IMR-90 (cell line): ENCODE data around the gene USP40. TPM values are rescaled to one million over a fixed set of nuclear protein-coding genes. Genes with fewer than 3 reads are reported as not detected.
A peak's percentile ranks its signal among the peaks of the same experiment; 100 is the strongest.

Source experiments
- ATAC-seq: fragments of 200-7000 bp; cut with Tn5 transposase; 2 replicates; pipeline ENCODE4 v1.9.1; 2020; ENCODE audit warnings: low read depth, mild to moderate bottlenecking, moderate library complexity
- BruUV-seq: library from RNA; stranded (reverse); fragments of 400-500 nt; replicated peaks from 2 replicates; lab custom pipeline; 2021; lab: Mats Ljungman, UMichigan
- CTCF ChIA-PET: fragments of 300-600 bp; formaldehyde crosslinking; extraction: SDS; loops from one replicate; lab custom pipeline; 2021; ENCODE audit warnings: antibody characterized with exemption; lab: Yijun Ruan, JAX
- POLR2A ChIA-PET: fragments of 300-600 bp; sonication (Branson Sonifier 250); formaldehyde crosslinking; loops from one replicate; lab custom pipeline; 2022; ENCODE audit warnings: antibody characterized with exemption; ENCODE audit not compliant: unreplicated experiment; lab: Charles Lee
- DNase-seq: peaks from one replicate; pipeline ENCODE4 v3.0.0; 2013
- H2AFZ ChIP-seq: replicated peaks from 2 replicates; pipeline ENCODE3; 2013; ENCODE audit warnings: low read length, mild to moderate bottlenecking; ENCODE audit not compliant: poor library complexity
- H2AK5ac ChIP-seq: 2 replicates; pipeline ENCODE4 v1.6.1; 2013; ENCODE audit warnings: low read depth, low read length, inconsistent platforms
- H2AK9ac ChIP-seq: replicated peaks from 2 replicates; pipeline ENCODE3; 2013; ENCODE audit warnings: mild to moderate bottlenecking, low read depth, low read length, moderate library complexity; ENCODE audit not compliant: poor library complexity
- H2BK120ac ChIP-seq: 2 replicates; pipeline ENCODE4 v1.6.1; 2013; ENCODE audit warnings: low read depth, low read length, inconsistent platforms
- H2BK15ac ChIP-seq: 3 replicates; pipeline ENCODE4 v1.6.1; 2013; ENCODE audit warnings: low read depth, low read length, inconsistent platforms
- H2BK20ac ChIP-seq: 2 replicates; pipeline ENCODE4 v1.6.1; 2013; ENCODE audit warnings: low read depth, mild to moderate bottlenecking, inconsistent platforms, low read length, moderate library complexity
- H2BK5ac ChIP-seq: 2 replicates; pipeline ENCODE4 v1.6.1; 2013; ENCODE audit warnings: mild to moderate bottlenecking, low read depth, low read length, inconsistent platforms; ENCODE audit not compliant: poor library complexity, severe bottlenecking
- H3K14ac ChIP-seq: replicated peaks from 2 replicates; pipeline ENCODE4 v1.6.1; 2013; ENCODE audit warnings: low read depth, low read length, inconsistent platforms
- H3K18ac ChIP-seq: 2 replicates; pipeline ENCODE4 v1.6.1; 2013; ENCODE audit warnings: low read depth, low read length, control low read depth
- H3K23ac ChIP-seq: 2 replicates; pipeline ENCODE4 v1.6.1; 2013; ENCODE audit warnings: low read depth, low read length, inconsistent platforms
- H3K27ac ChIP-seq: 2 replicates; pipeline ENCODE4 v1.5.1; 2013; ENCODE audit warnings: mild to moderate bottlenecking, control low read depth, low read length; ENCODE audit not compliant: insufficient read depth
- H3K27me3 ChIP-seq: 2 replicates; pipeline ENCODE4 v1.6.1; 2013; ENCODE audit warnings: low read length; ENCODE audit not compliant: control insufficient read depth, insufficient read depth
- H3K36me3 ChIP-seq: 2 replicates; pipeline ENCODE4 v1.6.1; 2013; ENCODE audit warnings: low read length, mixed read lengths; ENCODE audit not compliant: control insufficient read depth, insufficient read depth
- H3K4ac ChIP-seq: 2 replicates; pipeline ENCODE4 v1.6.1; 2013; ENCODE audit warnings: low read depth, low read length, inconsistent platforms
- H3K4me1 ChIP-seq: 2 replicates; pipeline ENCODE4 v1.6.1; 2013; ENCODE audit warnings: low read length, mixed read lengths; ENCODE audit not compliant: control insufficient read depth, insufficient read depth
- H3K4me2 ChIP-seq: 2 replicates; pipeline ENCODE4 v1.6.1; 2013; ENCODE audit warnings: low read depth, mild to moderate bottlenecking, control low read depth, low read length, moderate library complexity
- H3K4me3 ChIP-seq: 2 replicates; pipeline ENCODE4 v1.5.1; 2013; ENCODE audit warnings: low read depth, mild to moderate bottlenecking, control low read depth, low read length, moderate library complexity; ENCODE audit not compliant: insufficient read depth
- H3K56ac ChIP-seq: 2 replicates; pipeline ENCODE4 v1.6.1; 2013; ENCODE audit warnings: low read length, inconsistent platforms; ENCODE audit not compliant: insufficient read depth; ENCODE audit errors: extremely low read depth
- H3K79me1 ChIP-seq, 2 experiments: 2 replicates each; pipeline ENCODE4 v1.6.1; 2013; ENCODE audit warnings: low read length in 2 of 2, inconsistent platforms in 1 of 2, low read depth in 1 of 2
- H3K9ac ChIP-seq: 2 replicates; pipeline ENCODE4 v1.6.1; 2013; ENCODE audit warnings: low read depth, low read length, control low read depth
- H3K9me1 ChIP-seq: 2 replicates; pipeline ENCODE4 v1.6.1; 2013; ENCODE audit warnings: low read length, inconsistent platforms; ENCODE audit not compliant: insufficient read depth
- H3K9me3 ChIP-seq: 2 replicates; pipeline ENCODE4 v1.6.1; 2013; ENCODE audit warnings: low read length; ENCODE audit not compliant: control insufficient read depth, insufficient read depth
- H4K20me1 ChIP-seq: 2 replicates; pipeline ENCODE4 v1.6.1; 2013; ENCODE audit warnings: low read length, inconsistent platforms; ENCODE audit not compliant: insufficient read depth
- H4K5ac ChIP-seq: 2 replicates; pipeline ENCODE4 v1.6.1; 2013; ENCODE audit warnings: mild to moderate bottlenecking, low read depth, low read length, control low read depth
- H4K8ac ChIP-seq, 2 experiments: 2 replicates each; pipeline ENCODE4 v1.6.1; 2013; ENCODE audit warnings: low read depth in 2 of 2, low read length in 2 of 2, control low read depth in 1 of 2, inconsistent platforms in 1 of 2
- H4K91ac ChIP-seq: 2 replicates; pipeline ENCODE4 v1.6.1; 2013; ENCODE audit warnings: low read depth, low read length, inconsistent platforms; ENCODE audit not compliant: insufficient read depth
- MAFK ChIP-seq: IDR thresholded peaks from 2 replicates; pipeline ENCODE4 v1.6.1; 2012; ENCODE audit warnings: low read depth, low read length, improper control_type of control experiment
- MAZ ChIP-seq: IDR thresholded peaks from 2 replicates; pipeline ENCODE4 v1.6.1; 2012; ENCODE audit warnings: low read depth, mild to moderate bottlenecking, low read length, improper control_type of control experiment, moderate library complexity, borderline replicate concordance
- WGBS, 2 experiments: methylation state at CpG; one replicate each; pipeline versions ENCODE4 v1.1.5 to v1.1.7; 2013; ENCODE audit warnings: missing lambda C conversion rate in 2 of 2; ENCODE audit not compliant: insufficient read length in 1 of 2; ENCODE audit errors: extremely low coverage in 2 of 2; 5-methylcytosine and 5-hydroxymethylcytosine counted together
- dilution Hi-C: fragments of 300-500 bp; cut with HindIII; formaldehyde crosslinking; loops from one replicate; pipeline ENCODE4 v1.14.3; 2018; ENCODE audit warnings: low sequenced_read_pairs; ENCODE audit not compliant: unreplicated experiment
- in situ Hi-C: fragments of 300-500 bp; cut with MboI; formaldehyde crosslinking; loops from 3 replicates; pipeline ENCODE4 v1.14.3; 2019; ENCODE audit warnings: low sequenced_read_pairs, inconsistent platforms, mixed read lengths
- intact Hi-C: fragments of 100-400 bp; cut with micrococcal nuclease; formaldehyde crosslinking; loops from 2 replicates; pipeline ENCODE4 v1.10.0; 2022
- polyA plus RNA-seq, 3 experiments: library from polyadenylated mRNA; depleted of rRNA; stranded (reverse); fragments of >200 nt; gene quantifications; 2 replicates each; pipeline ENCODE4 v1.2.3, GENCODE V29; 2012; ENCODE audit warnings: low replicate concordance in 1 of 3
- total RNA-seq: library from RNA; depleted of rRNA; stranded (reverse); fragments of >200 nt; gene quantifications from 2 replicates; pipeline ENCODE4 v1.2.3, GENCODE V29; 2012
- TF ChIP-seq, protein P1 (sequence below): fragments of 150-350 bp; IDR thresholded peaks from 2 replicates; pipeline ENCODE4 v1.6.1; 2017; ENCODE audit warnings: mild to moderate bottlenecking, antibody characterized with exemption, low read length, low read depth

USP40 gene
- total and polyA plus RNA-seq, 2 of the 4 experiments (the other 2 are of a cell fraction): 30.1 to 30.8 TPM

DNA sequence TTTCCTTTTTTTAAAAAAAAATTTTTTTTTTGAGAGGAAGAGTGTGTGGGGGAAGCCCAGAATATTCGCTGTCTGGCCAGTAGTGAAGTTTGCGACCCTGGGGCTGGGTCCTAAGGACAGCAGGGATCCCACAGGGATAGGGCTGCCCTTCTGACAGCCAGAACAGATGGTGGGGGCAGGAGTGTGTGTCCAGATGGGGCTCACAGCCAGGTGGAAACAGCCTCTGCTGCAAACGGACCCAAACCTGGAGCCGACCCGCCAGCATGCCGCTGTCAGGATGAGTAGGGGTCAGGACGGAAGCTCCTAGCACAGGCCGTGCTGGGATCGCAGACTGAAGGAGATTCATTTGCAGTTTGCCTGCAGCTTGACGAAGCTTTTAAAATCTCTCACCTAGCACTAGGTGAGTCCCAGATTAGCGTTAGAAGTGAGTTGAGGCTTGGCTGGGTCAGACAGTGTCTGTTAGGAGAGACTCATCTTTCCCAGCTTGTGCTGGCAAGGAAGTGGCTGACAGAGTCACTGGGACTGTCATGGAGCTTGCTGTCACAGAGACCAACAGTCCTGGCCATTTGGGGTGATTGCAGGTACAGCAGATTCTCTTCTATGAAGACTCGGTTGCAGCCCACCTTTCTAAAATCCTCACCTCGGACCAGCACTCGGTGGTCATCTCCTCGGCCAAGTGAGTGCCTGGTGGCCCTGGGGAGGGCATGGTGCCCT is 118.9 kb downstream of the USP40 start (continued):
- TF ChIP-seq, protein P1, sequence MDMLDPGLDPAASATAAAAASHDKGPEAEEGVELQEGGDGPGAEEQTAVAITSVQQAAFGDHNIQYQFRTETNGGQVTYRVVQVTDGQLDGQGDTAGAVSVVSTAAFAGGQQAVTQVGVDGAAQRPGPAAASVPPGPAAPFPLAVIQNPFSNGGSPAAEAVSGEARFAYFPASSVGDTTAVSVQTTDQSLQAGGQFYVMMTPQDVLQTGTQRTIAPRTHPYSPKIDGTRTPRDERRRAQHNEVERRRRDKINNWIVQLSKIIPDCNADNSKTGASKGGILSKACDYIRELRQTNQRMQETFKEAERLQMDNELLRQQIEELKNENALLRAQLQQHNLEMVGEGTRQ: no peak

DNA sequence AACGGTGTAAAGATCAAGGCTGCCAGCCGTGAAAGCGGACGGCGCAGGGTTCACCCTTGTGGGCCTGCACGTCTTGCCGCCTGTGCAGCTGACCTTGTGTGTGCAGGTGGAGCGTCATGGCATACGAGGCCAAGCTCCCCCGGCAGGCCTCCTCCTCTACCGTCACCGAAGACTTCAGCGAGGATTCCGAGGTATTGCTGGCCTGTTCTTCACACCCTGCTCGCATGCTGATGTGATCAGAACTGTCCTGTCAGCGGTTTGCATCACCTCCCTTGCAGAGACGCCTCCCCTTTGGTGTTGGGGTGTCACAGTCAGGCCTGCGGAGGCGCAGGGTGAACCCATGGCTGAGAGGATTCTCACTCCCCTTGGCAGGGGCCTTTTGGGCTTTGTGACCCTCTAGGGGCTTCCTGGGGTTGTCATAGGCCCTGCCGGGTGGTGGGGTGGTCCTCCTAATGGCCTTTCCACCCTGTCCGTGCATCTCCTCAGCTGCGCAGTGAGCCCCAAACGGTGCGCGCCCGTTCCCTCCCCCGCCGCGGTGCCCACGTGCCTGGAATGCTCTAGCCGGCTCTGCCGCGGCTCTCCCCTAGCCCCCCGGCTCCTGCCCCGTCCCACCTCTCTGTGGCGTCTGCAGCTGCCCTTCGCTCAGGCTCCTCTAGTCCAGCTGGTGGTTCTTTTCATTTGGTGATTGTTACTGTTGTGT is 119.8 kb downstream of the USP40 start:
- no peak overlapping the region for H2BK15ac ChIP-seq
- no peak overlapping the region for H2BK20ac ChIP-seq
- 92% methylated on average over 11 of the region's 37 CpGs; no CpG with 5 or more reads in 1 of the 2 experiments for WGBS, 2 experiments
- H2BK5ac ChIP-seq: no peak overlapping the region
- in situ Hi-C loops: loop anchor here (5.0 to 10.0 kb wide), 3 partner anchors 94 to 266 kb away; partner anchors contain the start of genes DGKD and UGT1A5
- DNase-seq: no peak
- H3K79me1 ChIP-seq: no peaks in the 10 kb centered on the region
- no peak overlapping the region for H3K4me2 ChIP-seq
- no peak overlapping the region for H3K27ac ChIP-seq
- no peaks in the 10 kb centered on the region for H3K27me3 ChIP-seq
- H2AK9ac ChIP-seq: peak overlapping the region; percentile 35
- H4K5ac ChIP-seq: no peak overlapping the region
- no peak overlapping the region for H2AFZ ChIP-seq
- CTCF ChIA-PET: interaction anchor here (0.7 kb wide), 1 partner anchor 483 kb away, joined by 3 read pairs; no protein-coding TSS in a partner anchor
- POLR2A ChIA-PET: no interaction called here
- no TSS peak for BruUV-seq
- peaks cover 22% of the 10 kb centered on the region for H3K36me3 ChIP-seq
- dilution Hi-C loops: no loop called here
- no peaks in the 10 kb centered on the region for H4K20me1 ChIP-seq
- no peaks in the 10 kb centered on the region for H3K9me3 ChIP-seq
- H3K14ac ChIP-seq: no peak overlapping the region
- no peaks in the 10 kb centered on the region for H3K4me1 ChIP-seq
- peaks cover 2% of the 10 kb centered on the region; the same call in 1 of the 2 replicates for H3K9me1 ChIP-seq
- no peak overlapping the region for H3K18ac ChIP-seq
- H3K4ac ChIP-seq: no peak overlapping the region
- H3K23ac ChIP-seq: no peak overlapping the region
- no peak overlapping the region for H3K56ac ChIP-seq
- H3K9ac ChIP-seq: no peak overlapping the region
- TF ChIP-seq MAZ (no peak), MAFK (peak; percentile 72)
- intact Hi-C loops: no loop called here
- H4K91ac ChIP-seq: no peak overlapping the region
- H4K8ac ChIP-seq: no peak overlapping the region
- no peak overlapping the region for H3K4me3 ChIP-seq
- no peak for ATAC-seq
- no peak overlapping the region for H2BK120ac ChIP-seq
- H2AK5ac ChIP-seq: no peak overlapping the region
